Keratinocyte (primary cell): ENCODE results near the gene EPB41L4B.

Experiments used
- EZH2 ChIP-seq: IDR thresholded peaks from one replicate; pipeline ENCODE4 v1.6.1; 2012; ENCODE audit warnings: inconsistent platforms, mild to moderate bottlenecking, low read length, moderate library complexity
- TF ChIP-seq, protein P1 (sequence below), 3 experiments: IDR thresholded peaks in 1 of 3; conservative IDR thresholded peaks in 1 of 3; optimal IDR thresholded peaks in 1 of 3; 2 replicates in 2 of 3; 3 replicates in 1 of 3; pipeline versions ENCODE3 to v1.5.1; 2011; ENCODE audit warnings: low read length in 3 of 3, mild to moderate bottlenecking in 3 of 3, moderate library complexity in 2 of 3, control low read depth in 1 of 3, inconsistent platforms in 1 of 3; ENCODE audit not compliant: insufficient read depth in 2 of 3; ENCODE audit errors: extremely low read depth in 1 of 3

DNA sequence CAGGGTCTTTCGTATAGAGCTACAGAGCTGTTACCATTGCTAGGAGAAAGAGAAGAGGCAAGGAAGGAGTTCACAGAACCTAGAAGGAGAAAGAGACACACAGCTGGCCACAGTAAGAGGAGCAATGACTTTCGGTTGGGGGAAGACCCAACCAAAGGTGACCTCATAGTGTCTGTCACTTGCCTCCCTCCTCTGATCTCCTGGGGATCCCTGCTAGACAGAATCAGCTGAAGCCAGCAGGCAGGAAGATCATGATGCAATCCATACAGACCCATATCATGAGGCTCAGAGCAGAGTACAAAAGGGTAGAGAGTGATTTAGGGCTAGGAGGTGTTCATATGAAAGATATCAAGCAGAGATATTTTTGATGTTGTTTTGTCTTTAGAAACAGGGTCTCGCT is 26.0 kb upstream of the EPB41L4B start:
- no peak for TF ChIP-seq EZH2
- TF ChIP-seq, protein P1, sequence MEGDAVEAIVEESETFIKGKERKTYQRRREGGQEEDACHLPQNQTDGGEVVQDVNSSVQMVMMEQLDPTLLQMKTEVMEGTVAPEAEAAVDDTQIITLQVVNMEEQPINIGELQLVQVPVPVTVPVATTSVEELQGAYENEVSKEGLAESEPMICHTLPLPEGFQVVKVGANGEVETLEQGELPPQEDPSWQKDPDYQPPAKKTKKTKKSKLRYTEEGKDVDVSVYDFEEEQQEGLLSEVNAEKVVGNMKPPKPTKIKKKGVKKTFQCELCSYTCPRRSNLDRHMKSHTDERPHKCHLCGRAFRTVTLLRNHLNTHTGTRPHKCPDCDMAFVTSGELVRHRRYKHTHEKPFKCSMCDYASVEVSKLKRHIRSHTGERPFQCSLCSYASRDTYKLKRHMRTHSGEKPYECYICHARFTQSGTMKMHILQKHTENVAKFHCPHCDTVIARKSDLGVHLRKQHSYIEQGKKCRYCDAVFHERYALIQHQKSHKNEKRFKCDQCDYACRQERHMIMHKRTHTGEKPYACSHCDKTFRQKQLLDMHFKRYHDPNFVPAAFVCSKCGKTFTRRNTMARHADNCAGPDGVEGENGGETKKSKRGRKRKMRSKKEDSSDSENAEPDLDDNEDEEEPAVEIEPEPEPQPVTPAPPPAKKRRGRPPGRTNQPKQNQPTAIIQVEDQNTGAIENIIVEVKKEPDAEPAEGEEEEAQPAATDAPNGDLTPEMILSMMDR (optimal IDR thresholded peaks at IDR 0.05 in 1 of 3, IDR thresholded peaks at IDR 0.05 in 1 of 3, conservative IDR thresholded peaks at IDR 0.05 in 1 of 3; ENCODE audit: extremely low read depth in 1 of 3, insufficient read depth in 2 of 3, low read length in 3 of 3), result no peak
